ENCODE data around the gene TNFRSF4. TPM values are rescaled to one million over a fixed set of nuclear protein-coding genes. Genes with fewer than 3 reads are reported as not detected.

TNFRSF4 gene
- total RNA-seq, 1 donor from 2014 or later: 0.40 TPM

GRCh38 chr1:1245178-1245816 is 31.3 kb upstream of the TNFRSF4 start:
- H3K4me3 ChIP-seq (ENCODE audit: low read depth, low read length): no peak overlapping the region
- TF ChIP-seq CTCF (conservative IDR thresholded peaks at IDR 0.05; ENCODE audit: low read depth, low read length): no peak
- DNase-seq (ENCODE audit: low read depth): no peak

- DNase-seq (ENCODE audit: low read depth): no peak
- no peak for TF ChIP-seq CTCF (conservative IDR thresholded peaks at IDR 0.05; ENCODE audit: low read depth, low read length)
- H3K4me3 ChIP-seq (ENCODE audit: low read depth, low read length): peak overlapping the region; percentile 33
Observed at GRCh38 chr1:1244192-1244811, 30.3 kb upstream of the TNFRSF4 start.

GRCh38 chr1:1243807-1244191 is 29.8 kb upstream of the TNFRSF4 start:
- DNase-seq (ENCODE audit: low read depth): no peak

GRCh38 chr1:1243266-1243660 is 29.3 kb upstream of the TNFRSF4 start:
- no peak overlapping the region for H3K4me3 ChIP-seq (ENCODE audit: low read depth, low read length)
- no peak for TF ChIP-seq CTCF (conservative IDR thresholded peaks at IDR 0.05; ENCODE audit: low read depth, low read length)

More at GRCh38 chr1:1243807-1244191, 29.8 kb upstream of the TNFRSF4 start:
- no peak for TF ChIP-seq CTCF (conservative IDR thresholded peaks at IDR 0.05; ENCODE audit: low read depth, low read length)
- H3K4me3 ChIP-seq (ENCODE audit: low read depth, low read length): peak overlapping the region; percentile 33

GRCh38 chr1:1242461-1243265 is 28.7 kb upstream of the TNFRSF4 start:
- no peak for TF ChIP-seq CTCF (conservative IDR thresholded peaks at IDR 0.05; ENCODE audit: low read depth, low read length)

More at GRCh38 chr1:1243266-1243660, 29.3 kb upstream of the TNFRSF4 start:
- no peak for DNase-seq (ENCODE audit: low read depth)

GRCh38 chr1:1241588-1242219 is 27.8 kb upstream of the TNFRSF4 start:
- TF ChIP-seq CTCF (conservative IDR thresholded peaks at IDR 0.05; ENCODE audit: low read depth, low read length): no peak

More at GRCh38 chr1:1242461-1243265, 28.7 kb upstream of the TNFRSF4 start:
- no peak overlapping the region for H3K4me3 ChIP-seq (ENCODE audit: low read depth, low read length)
- no peak for DNase-seq (ENCODE audit: low read depth)

More at GRCh38 chr1:1241588-1242219, 27.8 kb upstream of the TNFRSF4 start:
- no peak for DNase-seq (ENCODE audit: low read depth)
- H3K4me3 ChIP-seq (ENCODE audit: low read depth, low read length): no peak overlapping the region

All from epithelial cell of proximal tubule (primary cell).